ENCODE measurements around the gene ZBTB20.
"Not testable (repeated sequence)": the region's sequence is repeated elsewhere in the genome, so short reads cannot be mapped to it uniquely, and the experiment has no call there.

The ZBTB20 gene

GRCh38 chr3:114706591-114707232 lies 440.4 kb downstream of the ZBTB20 start:
- DNase-seq, result peak in 1 of 4 experiments; percentile 1

DNA sequence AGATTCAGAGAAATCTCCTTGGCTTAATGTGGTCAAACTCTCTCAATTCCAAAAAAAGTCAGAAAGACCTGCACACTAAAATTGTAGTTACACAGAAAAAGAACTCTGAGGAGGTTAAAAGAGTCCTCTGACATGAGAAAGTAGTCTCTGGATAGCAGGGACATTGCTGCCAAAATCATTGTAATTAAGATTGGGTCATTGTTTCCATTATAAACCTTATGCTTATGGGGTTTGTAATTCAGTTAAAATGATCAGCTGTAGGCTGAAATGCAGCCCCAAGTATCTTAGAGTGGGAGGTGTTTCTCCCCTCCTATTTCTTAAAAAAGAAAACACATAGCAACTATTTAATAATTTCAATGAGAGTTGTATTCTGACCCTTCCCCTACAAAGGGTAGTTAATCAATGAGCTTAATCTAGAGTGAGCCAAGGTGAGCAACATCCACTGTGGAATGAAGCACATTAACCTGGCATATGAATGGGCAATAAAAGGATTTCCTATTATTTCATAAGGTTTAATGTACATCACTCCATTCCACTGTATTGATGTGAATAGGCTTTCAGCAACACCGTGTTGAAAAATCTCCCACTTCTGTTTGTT lies 446.4 kb downstream of the ZBTB20 start:
- DNase-seq, result no peak

GRCh38 chr3:114698146-114699105 lies 448.7 kb downstream of the ZBTB20 start:
- DNase-seq, result no peak

DNA sequence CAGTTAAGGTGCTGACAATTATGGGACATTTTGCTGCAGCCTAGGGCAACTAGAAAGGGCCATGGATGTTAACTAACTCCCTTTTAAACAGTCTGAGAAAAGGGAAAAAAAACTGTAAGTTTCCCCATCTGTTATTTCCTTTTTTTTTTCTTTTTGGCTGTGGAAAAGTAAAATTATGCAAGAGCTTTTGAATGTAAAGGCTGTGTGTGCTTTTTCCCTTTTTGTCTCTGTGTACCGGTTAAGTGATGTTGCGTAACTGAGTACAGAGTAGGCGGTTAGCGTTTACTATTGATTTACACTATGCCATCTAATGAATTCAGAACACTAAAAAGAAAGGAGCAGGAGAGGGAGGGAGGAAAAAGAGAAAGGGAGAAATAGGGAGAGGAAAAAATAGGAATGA lies 449.7 kb downstream of the ZBTB20 start:
- DNase-seq, result no peak

DNA sequence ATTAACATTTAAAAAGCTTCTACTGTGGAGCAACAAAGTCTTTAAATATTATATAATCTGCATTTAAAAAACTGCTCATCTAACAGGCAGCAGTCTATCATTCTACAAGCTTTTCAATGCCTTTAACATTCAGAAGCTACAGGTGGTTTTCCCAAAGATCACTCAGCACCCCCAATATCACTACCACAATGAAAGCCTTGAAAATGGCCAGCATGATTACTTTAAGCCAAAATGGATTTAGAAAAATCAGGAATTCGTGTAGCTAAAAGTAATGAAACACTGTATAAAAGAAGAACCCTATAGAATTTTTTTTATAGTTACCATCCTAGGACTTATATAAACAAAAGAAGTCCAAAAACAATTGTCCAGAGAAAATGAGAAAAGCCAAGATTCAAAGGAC lies 452.8 kb downstream of the ZBTB20 start:
- no peak for DNase-seq

DNA sequence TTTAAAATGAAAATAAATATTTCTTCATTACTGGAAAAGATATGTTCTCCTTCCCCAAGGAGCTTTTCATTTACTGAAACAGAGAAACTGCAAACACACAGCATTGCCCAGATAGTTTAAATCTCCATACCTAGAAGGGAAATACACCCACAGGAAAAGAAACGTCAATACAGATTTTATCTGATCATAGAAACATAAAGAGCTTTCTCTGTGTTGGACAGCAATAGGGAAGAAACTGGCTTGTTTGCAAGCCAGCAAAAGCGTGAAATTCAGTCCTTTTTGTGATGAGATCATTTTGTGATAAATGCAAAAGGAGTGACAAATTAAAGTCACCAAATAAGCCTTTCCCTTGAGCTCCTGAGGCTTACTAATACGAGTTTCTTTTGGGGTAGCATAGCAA lies 455.2 kb downstream of the ZBTB20 start:
- no peak for DNase-seq

DNA sequence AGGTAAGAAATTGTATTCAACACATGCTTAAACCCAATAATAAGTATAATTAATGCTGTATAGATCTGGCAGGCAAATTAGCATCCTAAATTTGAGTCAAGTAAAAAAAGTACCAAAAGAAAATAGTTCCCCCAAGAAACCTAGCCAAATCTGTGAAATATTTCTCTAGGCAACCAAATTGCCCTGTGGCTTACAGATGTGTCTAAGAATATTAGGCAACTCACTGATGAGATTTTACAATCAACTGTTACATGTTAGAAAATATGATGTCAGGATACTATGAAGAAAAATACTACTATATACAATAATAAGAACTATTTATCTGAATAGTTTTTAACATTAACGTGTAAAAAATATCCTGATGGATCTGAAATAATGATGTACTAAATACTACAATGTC lies 456.2 kb downstream of the ZBTB20 start:
- DNase-seq, result no peak

DNA sequence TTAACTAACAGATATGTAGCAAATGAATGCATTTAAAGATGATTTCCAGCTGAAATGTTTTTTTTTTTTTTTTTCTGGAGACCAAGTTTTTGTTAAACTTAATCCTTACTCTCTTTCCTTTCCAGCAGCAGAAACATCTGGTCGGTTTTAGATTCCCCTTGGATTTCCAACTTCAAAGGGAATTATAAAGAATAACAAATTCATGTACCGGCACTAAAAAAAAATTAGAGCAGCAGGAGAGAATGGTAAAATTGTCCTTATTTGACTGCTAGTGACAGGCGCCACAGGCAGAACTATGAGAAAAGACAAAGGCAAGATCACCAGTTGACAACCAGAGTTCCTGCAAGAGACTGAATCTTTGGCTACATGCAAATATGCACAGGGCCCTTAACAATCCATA lies 459.9 kb downstream of the ZBTB20 start:
- no peak for DNase-seq

GRCh38 chr3:114686621-114687020 lies 460.5 kb downstream of the ZBTB20 start:
- DNase-seq, result no peak

DNA sequence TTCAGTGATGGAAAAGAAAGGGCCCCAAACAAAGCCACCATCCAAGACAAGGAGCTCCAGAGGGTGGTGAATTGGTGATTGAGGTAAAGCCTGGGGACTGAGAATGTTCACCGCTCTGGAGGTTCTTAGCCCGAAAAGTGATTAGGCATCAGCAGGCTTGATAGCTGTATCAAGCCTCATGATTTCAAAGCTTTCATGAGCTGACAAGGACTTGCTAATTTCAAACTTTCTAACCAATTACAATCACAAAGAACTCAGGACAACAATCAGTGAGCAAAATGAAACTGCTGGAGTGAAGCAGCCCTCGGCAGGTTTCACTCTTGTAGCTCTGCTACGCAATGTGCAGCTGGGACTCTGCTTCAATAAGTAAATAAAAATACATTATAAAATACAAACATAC lies 461.9 kb downstream of the ZBTB20 start:
- no peak for DNase-seq

DNA sequence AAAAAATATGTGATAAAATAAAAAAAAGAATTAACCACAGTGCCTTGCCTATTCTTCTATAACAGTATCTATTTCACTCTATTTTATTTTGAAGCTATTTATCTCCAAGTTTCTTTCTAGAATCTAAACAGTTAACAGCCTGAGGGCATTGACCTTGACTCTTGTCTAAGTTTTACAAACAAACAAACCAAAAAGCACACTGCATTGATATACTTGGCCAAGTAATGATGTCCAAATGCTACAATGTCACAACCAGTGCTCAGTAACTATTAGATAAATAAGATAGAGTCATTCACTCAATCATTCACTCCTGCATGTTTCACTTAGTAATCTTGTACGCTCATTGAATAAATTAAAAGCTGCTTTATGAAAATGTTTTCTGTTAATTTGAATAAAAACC lies 466.8 kb downstream of the ZBTB20 start:
- no peak for DNase-seq

DNA sequence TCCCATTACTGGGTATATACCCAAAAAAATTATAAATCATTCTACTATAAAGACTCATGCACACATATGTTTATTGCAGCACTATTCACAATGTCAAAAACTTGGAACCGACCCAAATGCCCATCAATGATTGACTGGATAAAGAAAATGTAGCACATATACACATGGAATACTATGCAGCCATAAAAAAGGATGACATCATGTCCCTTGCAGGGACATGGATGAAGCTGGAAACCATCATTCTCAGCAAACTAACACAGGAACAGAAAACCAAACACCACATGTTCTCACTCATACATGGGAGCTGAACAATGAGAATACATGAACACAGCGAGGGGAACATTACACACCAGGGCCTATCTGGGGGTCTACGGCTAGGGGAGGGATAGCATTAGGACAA lies 467.3 kb downstream of the ZBTB20 start:
- DNase-seq, result not testable (repeated sequence)

- DNase-seq, result no peak
Measured at GRCh38 chr3:114675104-114675503, 472.0 kb downstream of the ZBTB20 start.

DNA sequence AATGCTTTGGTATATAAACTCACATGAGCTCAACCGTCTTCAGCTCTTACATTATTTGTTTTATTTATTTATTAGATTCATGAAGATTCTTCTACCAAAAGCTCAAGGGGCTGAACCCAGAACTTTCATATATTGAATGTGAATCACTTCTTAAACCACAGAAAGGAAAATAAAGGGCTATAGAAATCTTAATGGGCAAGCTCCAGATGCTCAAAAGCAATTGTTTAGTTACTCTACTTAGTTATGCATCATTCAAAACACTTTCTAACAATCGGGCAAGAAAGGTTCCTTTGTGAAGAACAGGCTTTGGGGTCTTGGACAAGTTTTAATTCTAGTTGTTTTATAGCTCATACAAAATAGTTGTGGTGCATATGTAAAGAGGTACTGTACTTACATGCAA lies 473.1 kb downstream of the ZBTB20 start:
- DNase-seq, result no peak

GRCh38 chr3:114673481-114673880 lies 473.6 kb downstream of the ZBTB20 start:
- DNase-seq, result no peak

GRCh38 chr3:114672692-114673447 lies 474.2 kb downstream of the ZBTB20 start:
- DNase-seq, result no peak

DNA sequence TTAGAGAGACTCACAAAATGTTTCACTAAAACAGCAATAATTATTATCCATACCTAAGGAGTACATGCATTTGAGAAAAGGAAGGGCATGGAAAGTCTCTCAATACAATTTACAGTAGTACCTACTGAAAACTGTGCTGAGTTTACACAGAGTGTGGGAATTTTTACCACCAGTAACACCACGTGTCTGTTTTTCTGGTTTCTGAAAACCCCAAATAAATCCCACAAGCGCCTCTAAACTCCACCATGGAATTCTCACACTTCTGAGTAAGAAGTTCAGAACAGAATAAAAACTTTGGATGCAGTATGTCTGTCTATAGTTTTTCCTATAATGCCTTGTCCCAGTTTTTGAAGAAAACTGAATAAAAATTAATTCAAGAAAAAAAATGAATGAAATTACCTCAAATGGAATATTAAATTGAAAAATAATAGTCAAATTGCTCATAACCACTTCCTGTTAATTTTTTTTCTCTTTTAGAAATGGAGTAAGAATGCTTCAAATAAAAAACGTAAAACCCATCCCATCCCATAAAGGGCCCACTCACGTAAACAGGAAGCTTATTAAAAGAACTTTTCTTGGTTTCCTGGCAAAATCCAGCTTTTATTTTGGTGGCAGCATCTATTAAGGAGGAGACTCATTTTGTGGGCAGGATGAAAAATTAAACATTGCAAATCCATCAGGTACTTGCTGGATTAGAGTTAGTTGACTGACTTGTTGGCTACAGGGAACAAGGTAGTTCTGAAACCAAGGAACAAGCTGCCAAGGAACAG lies 475.2 kb downstream of the ZBTB20 start:
- DNase-seq, result no peak

GRCh38 chr3:114669614-114670013 lies 477.5 kb downstream of the ZBTB20 start:
- DNase-seq, result no peak

- DNase-seq, result no peak
Measured at GRCh38 chr3:114668099-114668498, 479.0 kb downstream of the ZBTB20 start.

DNA sequence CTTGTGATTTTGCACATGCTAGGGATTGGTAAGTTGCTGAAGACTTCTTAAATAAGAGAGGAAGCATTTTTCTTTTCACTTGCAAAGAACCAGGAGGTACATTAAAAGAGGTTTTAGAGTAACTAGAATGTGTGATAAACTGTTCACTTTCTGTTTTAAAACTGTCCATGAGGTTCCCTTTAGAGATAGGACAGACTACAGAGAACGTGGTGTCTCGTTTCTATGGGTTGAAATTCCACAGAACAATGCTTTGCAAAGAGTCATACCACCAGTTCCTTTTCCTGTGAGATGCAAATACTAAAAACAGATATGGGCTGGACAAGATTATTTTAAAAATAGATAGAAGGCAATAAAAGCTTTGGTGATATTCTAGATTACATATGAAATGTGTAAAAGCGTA lies 480.5 kb downstream of the ZBTB20 start:
- DNase-seq, result no peak

DNA sequence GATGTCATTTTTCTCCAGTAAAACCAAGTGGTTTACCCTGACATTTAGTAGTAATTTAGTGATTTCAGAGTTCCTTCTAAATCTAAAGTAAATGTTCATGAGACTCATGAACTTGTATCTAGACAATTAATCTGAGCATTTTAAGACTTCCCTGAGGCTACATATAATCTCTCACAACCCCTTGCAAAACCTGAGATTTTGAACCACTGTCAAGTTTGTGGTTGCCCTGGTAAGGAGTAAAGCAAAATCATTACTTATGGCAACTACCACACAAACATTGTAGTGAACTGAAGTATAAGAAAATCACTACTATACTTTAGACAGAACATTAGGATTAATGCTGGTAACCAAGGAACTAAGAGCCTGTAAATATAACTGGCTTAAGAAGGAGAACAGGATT lies 483.1 kb downstream of the ZBTB20 start:
- no peak for DNase-seq

DNA sequence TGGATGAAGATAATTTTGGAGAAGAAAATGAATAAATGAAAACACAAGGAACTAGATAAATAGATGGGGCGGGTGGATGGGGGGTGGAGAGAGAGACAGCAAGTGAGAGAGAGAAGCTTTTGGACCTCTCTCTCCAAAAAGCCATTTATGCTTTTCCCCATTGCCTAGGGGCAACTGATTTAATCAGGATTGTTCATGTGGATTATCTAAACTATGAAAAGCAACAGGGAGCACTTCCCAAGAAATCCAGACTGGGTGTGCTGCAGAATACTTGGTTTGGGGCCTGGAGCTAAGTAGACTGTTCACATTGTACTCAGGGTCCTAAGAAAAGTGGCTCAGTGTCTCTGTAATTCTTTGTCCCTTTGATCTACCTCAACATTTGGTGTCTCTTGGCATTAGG lies 486.3 kb downstream of the ZBTB20 start:
- no peak for DNase-seq
